B cell (primary cell): Measurements from ENCODE around the gene PGAM2.

Source experiments
- CTCF ChIP-seq: fragments of 200-600 bp; IDR thresholded peaks from one replicate; pipeline ENCODE4 v1.8.0; 2022; ENCODE audit warnings: antibody characterized with exemption, mild to moderate bottlenecking
- EZH2 ChIP-seq: IDR thresholded peaks from 2 replicates; pipeline ENCODE4 v1.6.1; 2012; ENCODE audit warnings: borderline replicate concordance, low read depth, mild to moderate bottlenecking, moderate library complexity, low read length; ENCODE audit not compliant: insufficient read depth, poor library complexity, severe bottlenecking

- TF ChIP-seq CTCF = no peak
- TF ChIP-seq EZH2 = no peak
Observed at GRCh38 chr7:44063547-44063893, 1.8 kb downstream of the PGAM2 start.
